Natural killer cell (primary cell): ENCODE data around the gene SUMO3. TPM values are rescaled to one million over a fixed set of nuclear protein-coding genes. Genes with fewer than 3 reads are reported as not detected.

Source experiments
- ATAC-seq, 3 donors: fragments of 150-1000 bp in 2 of 3; fragments of 200-7000 bp in 1 of 3; cut with Tn5 transposase; 1 replicate in 1 of 3; 2 replicates in 2 of 3; pipeline ENCODE4 v1.10.0; 2021; ENCODE audit warnings: mild to moderate bottlenecking in 2 of 3, moderate library complexity in 2 of 3
- DNase-seq, 2 donors: peaks; one replicate each; pipeline versions ENCODE4 v3.0.0 to v3.0.0-alpha.2; 2013 to 2021; ENCODE audit warnings: mixed read lengths in 1 of 2
- H3K27ac ChIP-seq: one replicate; pipeline ENCODE4 v1.5.1; 2013; ENCODE audit warnings: mild to moderate bottlenecking, low read length
- H3K27me3 ChIP-seq: one replicate; pipeline ENCODE4 v1.6.1; 2013; ENCODE audit warnings: low read length; ENCODE audit not compliant: control insufficient read depth, insufficient read depth
- H3K36me3 ChIP-seq: one replicate; pipeline ENCODE4 v1.6.1; 2013; ENCODE audit warnings: low read length; ENCODE audit not compliant: control insufficient read depth, insufficient read depth
- H3K4me1 ChIP-seq: one replicate; pipeline ENCODE4 v1.6.1; 2013; ENCODE audit warnings: low read length; ENCODE audit not compliant: control insufficient read depth, insufficient read depth
- H3K4me3 ChIP-seq: one replicate; pipeline ENCODE4 v1.5.1; 2013; ENCODE audit warnings: low read length
- H3K9me3 ChIP-seq: one replicate; pipeline ENCODE4 v1.6.1; 2013; ENCODE audit warnings: low read length; ENCODE audit not compliant: control insufficient read depth, insufficient read depth
- H3K27ac Mint-ChIP-seq, 2 donors: one replicate each; pipeline ENCODE4 v1.8.0; 2022; ENCODE audit warnings: mild to moderate bottlenecking in 2 of 2, mixed read lengths in 2 of 2, moderate library complexity in 1 of 2
- H3K27me3 Mint-ChIP-seq, 2 donors: one replicate each; pipeline ENCODE4 v1.8.0; 2022; ENCODE audit warnings: low read depth in 2 of 2, mixed read lengths in 2 of 2
- H3K36me3 Mint-ChIP-seq: one replicate; pipeline ENCODE4 v1.8.0; 2022; ENCODE audit warnings: mixed read lengths
- H3K4me1 Mint-ChIP-seq, 2 donors: one replicate each; pipeline ENCODE4 v1.8.0; 2022; ENCODE audit warnings: mixed read lengths in 2 of 2
- H3K4me3 Mint-ChIP-seq: one replicate; pipeline ENCODE4 v1.8.0; 2022; ENCODE audit warnings: mild to moderate bottlenecking, moderate library complexity, mixed read lengths
- H3K9me3 Mint-ChIP-seq, 2 donors: one replicate each; pipeline ENCODE4 v1.8.0; 2022; ENCODE audit warnings: mixed read lengths in 2 of 2
- CTCF ChIP-seq: fragments of 200-600 bp; IDR thresholded peaks from one replicate; pipeline ENCODE4 v1.8.0; 2022; ENCODE audit warnings: antibody characterized with exemption
- WGBS: methylation state at CpG from one replicate; pipeline ENCODE4 v1.1.7; 2013; ENCODE audit warnings: missing lambda C conversion rate; ENCODE audit not compliant: insufficient coverage; 5-methylcytosine and 5-hydroxymethylcytosine counted together
- intact Hi-C: fragments of 100-400 bp; cut with micrococcal nuclease; formaldehyde crosslinking; loops from one replicate; pipeline ENCODE4 v1.14.2; 2022
- total RNA-seq, 4 donors: library from RNA; stranded (reverse); fragments of 120-200 nt in 1 of 4; gene quantifications; one replicate each; pipeline versions ENCODE4 v1.2.3 to v1.2.4, GENCODE V29; 2013 to 2022

SUMO3 gene
- total RNA-seq, 3 donors from 2014 or later (not counting 1 experiment from before 2014, with no cell fraction given) = 64.0 to 70.1 (median 65.2) TPM

- no peak overlapping the region for H3K4me3 ChIP-seq
- 99% methylated on average over 5 of the region's 5 CpGs for WGBS
- no peak for TF ChIP-seq CTCF
- H3K4me3 Mint-ChIP-seq = no peak overlapping the region
- no peaks in the 10 kb centered on the region for H3K27me3 ChIP-seq
- H3K4me1 Mint-ChIP-seq = peaks cover 31 to 33% of the 10 kb centered on the region in 2 donors
- H3K36me3 ChIP-seq = peaks cover 9% of the 10 kb centered on the region
- no peak overlapping the region for H3K27ac Mint-ChIP-seq
- no peaks in the 10 kb centered on the region for H3K27me3 Mint-ChIP-seq
- no peaks in the 10 kb centered on the region for H3K36me3 Mint-ChIP-seq
- no peaks in the 10 kb centered on the region for H3K9me3 Mint-ChIP-seq
- ATAC-seq (no peak), DNase-seq (no peak)
- intact Hi-C loops = no loop called here
- H3K9me3 ChIP-seq = no peaks in the 10 kb centered on the region
- no peak overlapping the region for H3K27ac ChIP-seq
- peaks cover 4% of the 10 kb centered on the region for H3K4me1 ChIP-seq
Observed at GRCh38 chr21:44791993-44792392, 25.9 kb downstream of the SUMO3 start.

GRCh38 chr21:44791246-44791645, 26.6 kb downstream of the SUMO3 start:
- 94% methylated on average over 5 of the region's 5 CpGs for WGBS
- no peaks in the 10 kb centered on the region for H3K27me3 Mint-ChIP-seq
- H3K9me3 Mint-ChIP-seq = no peaks in the 10 kb centered on the region
- intact Hi-C loops = no loop called here
- DNase-seq (no peak), ATAC-seq (no peak)
- H3K4me3 Mint-ChIP-seq = no peak overlapping the region
- peaks cover 4% of the 10 kb centered on the region for H3K4me1 ChIP-seq
- peaks cover 8% of the 10 kb centered on the region for H3K36me3 ChIP-seq
- no peaks in the 10 kb centered on the region for H3K36me3 Mint-ChIP-seq
- TF ChIP-seq CTCF = no peak
- H3K27ac Mint-ChIP-seq = peak overlapping the region in 1 of 2 donors; percentile 14
- no peaks in the 10 kb centered on the region for H3K9me3 ChIP-seq
- H3K4me3 ChIP-seq = no peak overlapping the region
- H3K27me3 ChIP-seq = no peaks in the 10 kb centered on the region
- no peak overlapping the region for H3K27ac ChIP-seq
- H3K4me1 Mint-ChIP-seq = peaks cover 23 to 29% of the 10 kb centered on the region in 2 donors

- DNase-seq (no peak), ATAC-seq (no peak)
- no peak for TF ChIP-seq CTCF
- WGBS = 77% methylated on average over 2 of the region's 3 CpGs
- intact Hi-C loops = no loop called here
- Mint-ChIP-seq H3K27ac (peak overlapping the region in 1 of 2 donors; percentile 14), H3K9me3 (no peaks in the 10 kb centered on the region), H3K36me3 (no peaks in the 10 kb centered on the region), H3K4me3 (no peak overlapping the region), H3K27me3 (no peaks in the 10 kb centered on the region), H3K4me1 (peaks cover 23 to 28% of the 10 kb centered on the region in 2 donors)
- Histone ChIP-seq H3K4me3 (no peak overlapping the region), H3K4me1 (peaks cover 4% of the 10 kb centered on the region), H3K27ac (no peak overlapping the region), H3K27me3 (no peaks in the 10 kb centered on the region), H3K36me3 (peaks cover 6% of the 10 kb centered on the region), H3K9me3 (no peaks in the 10 kb centered on the region)
Observed at GRCh38 chr21:44790368-44790767, 27.5 kb downstream of the SUMO3 start.

GRCh38 chr21:44789880-44790279, 28.0 kb downstream of the SUMO3 start:
- no peak overlapping the region for H3K27ac ChIP-seq
- peaks cover 4% of the 10 kb centered on the region for H3K4me1 ChIP-seq
- Mint-ChIP-seq H3K27me3 (no peaks in the 10 kb centered on the region), H3K36me3 (no peaks in the 10 kb centered on the region), H3K4me1 (peaks cover 26 to 30% of the 10 kb centered on the region in 2 donors), H3K9me3 (no peaks in the 10 kb centered on the region), H3K27ac (no peak overlapping the region), H3K4me3 (no peak overlapping the region)
- no peak for DNase-seq
- WGBS = 88% methylated on average over 1 of the region's 1 CpG
- no peaks in the 10 kb centered on the region for H3K27me3 ChIP-seq
- H3K36me3 ChIP-seq = peaks cover 8% of the 10 kb centered on the region
- H3K4me3 ChIP-seq = no peak overlapping the region
- ATAC-seq = no peak
- intact Hi-C loops = no loop called here
- no peak for TF ChIP-seq CTCF
- H3K9me3 ChIP-seq = no peaks in the 10 kb centered on the region
